Fibroblast of villous mesenchyme (primary cell): ENCODE data around the gene CXCR5. TPM values are rescaled to one million over a fixed set of nuclear protein-coding genes. Genes with fewer than 3 reads are reported as not detected.

Experiments used
- DNase-seq: peaks from one replicate; pipeline ENCODE4 v3.0.0-alpha.2; 2010; ENCODE audit warnings: low read depth
- H3K4me3 ChIP-seq: 2 replicates; pipeline ENCODE4 v1.5.1; 2011; ENCODE audit warnings: low read depth, mild to moderate bottlenecking, low read length
- CTCF ChIP-seq: IDR thresholded peaks from 2 replicates; pipeline ENCODE4 v1.5.1; 2012; ENCODE audit warnings: low read depth, mild to moderate bottlenecking, low read length; ENCODE audit not compliant: insufficient read depth
- small RNA-seq: library from RNA; depleted of rRNA; stranded (forward); fragments of <200 nt; gene quantifications from one replicate; pipeline ENCODE3, GENCODE V24; 2012
- total RNA-seq: library from RNA; depleted of rRNA; stranded (reverse); fragments of >200 nt; gene quantifications from 2 replicates; pipeline ENCODE4 v1.2.3, GENCODE V29; 2012

Gene CXCR5
- total RNA-seq, 1 donor: not detected

- DNase-seq: no peak
- no peak overlapping the region for H3K4me3 ChIP-seq
- TF ChIP-seq CTCF: no peak
These were observed 55.1 kb downstream of the CXCR5 start for GRCh38 chr11:118938491-118939403.

GRCh38 chr11:118939404-118939915, 55.8 kb downstream of the CXCR5 start:
- H3K4me3 ChIP-seq: no peak overlapping the region
- DNase-seq: no peak
- TF ChIP-seq CTCF: no peak

GRCh38 chr11:118939953-118940598, 56.4 kb downstream of the CXCR5 start:
- no peak for TF ChIP-seq CTCF
- no peak for DNase-seq

GRCh38 chr11:118947091-118947490, 63.4 kb downstream of the CXCR5 start:
- no peak for DNase-seq
- H3K4me3 ChIP-seq: no peak overlapping the region
- TF ChIP-seq CTCF: no peak

More at GRCh38 chr11:118939953-118940598, 56.4 kb downstream of the CXCR5 start:
- H3K4me3 ChIP-seq: no peak overlapping the region

Small RNA genes within 50 kb of the gene (small RNA-seq; reads per million reads assigned to genes)
- gene MIR4492 (not detected), gene RF00019 (not detected), gene RN7SL688P (not detected)

Other genes starting within 250 kb of the CXCR5 start
- not detected in 2 replicates for gene TREH, start 204.2 kb upstream of the CXCR5 start, total RNA-seq
- gene DDX6, start 92.7 kb upstream of the CXCR5 start, total RNA-seq: 91.8 and 132 TPM in 2 replicates
- gene BCL9L, start 42.0 kb downstream of the CXCR5 start, total RNA-seq: 28.9 and 29.0 TPM in 2 replicates
- not detected in 2 replicates for gene UPK2, start 72.4 kb downstream of the CXCR5 start, total RNA-seq
- not detected in 2 replicates for gene FOXR1, start 87.9 kb downstream of the CXCR5 start, total RNA-seq
- 34.5 and 42.8 TPM in 2 replicates for gene CENATAC, start 114.2 kb downstream of the CXCR5 start, total RNA-seq
- gene RPS25, start 134.5 kb downstream of the CXCR5 start, total RNA-seq: 886 and 914 TPM in 2 replicates
- gene TRAPPC4, start 134.9 kb downstream of the CXCR5 start, total RNA-seq: 55.4 and 94.6 TPM in 2 replicates
- 9.5 and 13.2 TPM in 2 replicates for gene SLC37A4, start 147.0 kb downstream of the CXCR5 start, total RNA-seq
- gene HYOU1, start 173.3 kb downstream of the CXCR5 start, total RNA-seq: 155 and 174 TPM in 2 replicates
- gene VPS11, start 183.9 kb downstream of the CXCR5 start, total RNA-seq: 24.2 and 24.6 TPM in 2 replicates
- 11.2 and 13.2 TPM in 2 replicates for gene HMBS, start 201.0 kb downstream of the CXCR5 start, total RNA-seq
- 21.3 and 29.4 TPM in 2 replicates for gene DPAGT1, start 218.0 kb downstream of the CXCR5 start, total RNA-seq
- 4.5 and 5.6 TPM in 2 replicates for gene C2CD2L, start 223.5 kb downstream of the CXCR5 start, total RNA-seq
- gene HINFP, start 237.7 kb downstream of the CXCR5 start, total RNA-seq: 18.6 and 20.3 TPM in 2 replicates